Measurements from ENCODE around the gene UBA52. TPM values are rescaled to one million over a fixed set of nuclear protein-coding genes. Genes with fewer than 3 reads are reported as not detected.

Gene UBA52
- polyA plus RNA-seq, 1 of the 3 experiments (the other 2 are of a cell fraction) = 2,690 TPM

GRCh38 chr19:18594824-18595373, 23.2 kb downstream of the UBA52 start:
- WGBS (ENCODE audit: low lambda C conversion rate) = 52% methylated on average over 4 of the region's 26 CpGs
- H3K27ac ChIP-seq (ENCODE audit: low read depth in 2 of 2, low read length in 1 of 2) = no peak overlapping the region
- H3K79me2 ChIP-seq (ENCODE audit: insufficient read depth) = 0 out of 2 replicates have a peak, but pooled peaks cover under 1% of the 10 kb centered on the region
- DNase-seq = peak; percentile 48
- ChIA-PET CTCF (interaction anchor here (0.6 to 10.5 kb wide), 25 partner anchors 9 to 802 kb away, joined by 3 to 234 read pairs (median 4); partner anchors contain the start of genes COPE, CRLF1, DDX49 and KXD1), POLR2A (interaction anchor here (1.0 to 1.2 kb wide), 2 partner anchors 252 to 254 kb away, joined by 4 read pairs; no protein-coding TSS in a partner anchor)
- H3F3A ChIP-seq (replicated peaks; ENCODE audit: insufficient read depth) = peaks cover 34% of the 10 kb centered on the region
- H3K4me3 ChIP-seq (ENCODE audit: low read depth in 2 of 2, low read length in 1 of 2) = peak overlapping the region; percentile 32 to 46; a peak in 2 of 4 replicates
- H3K4me2 ChIP-seq = peak overlapping the region; percentile 89
- H4K20me1 ChIP-seq (ENCODE audit: insufficient read depth) = no peaks in the 10 kb centered on the region
- no peaks in the 10 kb centered on the region for H3K36me3 ChIP-seq (replicated peaks in 1 of 2; ENCODE audit: control insufficient read depth in 1 of 2, insufficient read depth in 2 of 2, low read length in 1 of 2)
- no peak overlapping the region for H2AFZ ChIP-seq (ENCODE audit: low read depth)
- H3K9me2 ChIP-seq = no peaks in the 10 kb centered on the region
- TF ChIP-seq FOXM1 (IDR thresholded peaks at IDR 0.05; ENCODE audit: low read depth) (no peak), RFX5 (IDR thresholded peaks at IDR 0.05; ENCODE audit: low read length) (no peak), ZBTB33 (IDR thresholded peaks at IDR 0.05; ENCODE audit: borderline replicate concordance, low read depth) (no peak), TEAD4 (IDR thresholded peaks at IDR 0.05; ENCODE audit: borderline replicate concordance, insufficient read depth) (no peak)
- TF ChIP-seq, protein P1, sequence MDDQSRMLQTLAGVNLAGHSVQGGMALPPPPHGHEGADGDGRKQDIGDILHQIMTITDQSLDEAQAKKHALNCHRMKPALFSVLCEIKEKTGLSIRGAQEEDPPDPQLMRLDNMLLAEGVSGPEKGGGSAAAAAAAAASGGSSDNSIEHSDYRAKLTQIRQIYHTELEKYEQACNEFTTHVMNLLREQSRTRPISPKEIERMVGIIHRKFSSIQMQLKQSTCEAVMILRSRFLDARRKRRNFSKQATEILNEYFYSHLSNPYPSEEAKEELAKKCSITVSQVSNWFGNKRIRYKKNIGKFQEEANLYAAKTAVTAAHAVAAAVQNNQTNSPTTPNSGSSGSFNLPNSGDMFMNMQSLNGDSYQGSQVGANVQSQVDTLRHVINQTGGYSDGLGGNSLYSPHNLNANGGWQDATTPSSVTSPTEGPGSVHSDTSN (IDR thresholded peaks at IDR 0.05) = no peak
- no peaks in the 10 kb centered on the region for H3K9me3 ChIP-seq
- no peak overlapping the region for H3K9ac ChIP-seq
- peaks cover 6 to 36% of the 10 kb centered on the region in 2 experiments; a peak in 2 of 4 replicates for H3K4me1 ChIP-seq (ENCODE audit: control insufficient read depth in 1 of 2, insufficient read depth in 2 of 2, low read depth in 1 of 2, low read length in 1 of 2)
- no peaks in the 10 kb centered on the region for H3K27me3 ChIP-seq (ENCODE audit: insufficient read depth)

GRCh38 chr19:18595475-18595874, 23.8 kb downstream of the UBA52 start:
- H3K9me2 ChIP-seq = no peaks in the 10 kb centered on the region
- H3K4me1 ChIP-seq (ENCODE audit: control insufficient read depth in 1 of 2, insufficient read depth in 2 of 2, low read depth in 1 of 2, low read length in 1 of 2) = peaks cover under 1 to 36% of the 10 kb centered on the region in 2 experiments; a peak in 2 of 4 replicates
- H3K27ac ChIP-seq (ENCODE audit: low read depth in 2 of 2, low read length in 1 of 2) = no peak overlapping the region
- H3K9ac ChIP-seq = no peak overlapping the region
- H3K4me2 ChIP-seq = no peak overlapping the region
- 92% methylated on average over 6 of the region's 6 CpGs for WGBS (ENCODE audit: low lambda C conversion rate)
- POLR2A ChIA-PET = no interaction called here
- H3K79me2 ChIP-seq (ENCODE audit: insufficient read depth) = no peaks in the 10 kb centered on the region
- H3F3A ChIP-seq (replicated peaks; ENCODE audit: insufficient read depth) = peaks cover 28% of the 10 kb centered on the region
- H3K27me3 ChIP-seq (ENCODE audit: insufficient read depth) = no peaks in the 10 kb centered on the region
- TF ChIP-seq IRF3 (IDR thresholded peaks at IDR 0.05; ENCODE audit: low read depth, low read length) (no peak), MEF2A (IDR thresholded peaks at IDR 0.05; ENCODE audit: borderline replicate concordance, low read depth) (no peak), JUND (IDR thresholded peaks at IDR 0.05) (no peak), SIN3A (IDR thresholded peaks at IDR 0.05; ENCODE audit: borderline replicate concordance, low read depth, low read length) (no peak), POLR2AphosphoS5 (IDR thresholded peaks at IDR 0.05; ENCODE audit: low read depth, low read length) (no peak), MXI1 (IDR thresholded peaks at IDR 0.05; ENCODE audit: low read depth, low read length) (no peak), NFIC (IDR thresholded peaks at IDR 0.05; ENCODE audit: borderline replicate concordance) (no peak), SMC3 (IDR thresholded peaks at IDR 0.05; ENCODE audit: low read depth, low read length) (no peak)
- TF ChIP-seq, protein P2, sequence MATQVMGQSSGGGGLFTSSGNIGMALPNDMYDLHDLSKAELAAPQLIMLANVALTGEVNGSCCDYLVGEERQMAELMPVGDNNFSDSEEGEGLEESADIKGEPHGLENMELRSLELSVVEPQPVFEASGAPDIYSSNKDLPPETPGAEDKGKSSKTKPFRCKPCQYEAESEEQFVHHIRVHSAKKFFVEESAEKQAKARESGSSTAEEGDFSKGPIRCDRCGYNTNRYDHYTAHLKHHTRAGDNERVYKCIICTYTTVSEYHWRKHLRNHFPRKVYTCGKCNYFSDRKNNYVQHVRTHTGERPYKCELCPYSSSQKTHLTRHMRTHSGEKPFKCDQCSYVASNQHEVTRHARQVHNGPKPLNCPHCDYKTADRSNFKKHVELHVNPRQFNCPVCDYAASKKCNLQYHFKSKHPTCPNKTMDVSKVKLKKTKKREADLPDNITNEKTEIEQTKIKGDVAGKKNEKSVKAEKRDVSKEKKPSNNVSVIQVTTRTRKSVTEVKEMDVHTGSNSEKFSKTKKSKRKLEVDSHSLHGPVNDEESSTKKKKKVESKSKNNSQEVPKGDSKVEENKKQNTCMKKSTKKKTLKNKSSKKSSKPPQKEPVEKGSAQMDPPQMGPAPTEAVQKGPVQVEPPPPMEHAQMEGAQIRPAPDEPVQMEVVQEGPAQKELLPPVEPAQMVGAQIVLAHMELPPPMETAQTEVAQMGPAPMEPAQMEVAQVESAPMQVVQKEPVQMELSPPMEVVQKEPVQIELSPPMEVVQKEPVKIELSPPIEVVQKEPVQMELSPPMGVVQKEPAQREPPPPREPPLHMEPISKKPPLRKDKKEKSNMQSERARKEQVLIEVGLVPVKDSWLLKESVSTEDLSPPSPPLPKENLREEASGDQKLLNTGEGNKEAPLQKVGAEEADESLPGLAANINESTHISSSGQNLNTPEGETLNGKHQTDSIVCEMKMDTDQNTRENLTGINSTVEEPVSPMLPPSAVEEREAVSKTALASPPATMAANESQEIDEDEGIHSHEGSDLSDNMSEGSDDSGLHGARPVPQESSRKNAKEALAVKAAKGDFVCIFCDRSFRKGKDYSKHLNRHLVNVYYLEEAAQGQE (IDR thresholded peaks at IDR 0.05; ENCODE audit: low read depth, low read length) = no peak
- no peaks in the 10 kb centered on the region for H4K20me1 ChIP-seq (ENCODE audit: insufficient read depth)
- H3K36me3 ChIP-seq (replicated peaks in 1 of 2; ENCODE audit: control insufficient read depth in 1 of 2, insufficient read depth in 2 of 2, low read length in 1 of 2) = no peaks in the 10 kb centered on the region
- CTCF ChIA-PET = interaction anchor here (0.8 to 10.5 kb wide), 14 partner anchors 9 to 392 kb away, joined by 3 to 234 read pairs (median 6); partner anchors contain the start of gene UPF1
- no peak overlapping the region for H2AFZ ChIP-seq (ENCODE audit: low read depth)
- no peaks in the 10 kb centered on the region for H3K9me3 ChIP-seq
- DNase-seq = peak; percentile 9
- H3K4me3 ChIP-seq (ENCODE audit: low read depth in 2 of 2, low read length in 1 of 2) = no peak overlapping the region
